ENCODE results near the gene TSPAN4.

GRCh38 chr11:812390-812789 lies 30.3 kb upstream of the TSPAN4 start:
- TF ChIP-seq CTCF (IDR thresholded peaks at IDR 0.05; ENCODE audit: low read depth, low read length, missing input control) (no peak), RAD21 (IDR thresholded peaks at IDR 0.05) (no peak), RXRA (IDR thresholded peaks at IDR 0.05) (no peak), REST (IDR thresholded peaks at IDR 0.05) (no peak), JUND (IDR thresholded peaks at IDR 0.05) (no peak), YY1 (IDR thresholded peaks at IDR 0.05) (no peak), ZBTB33 (IDR thresholded peaks at IDR 0.05) (no peak), HNF4G (IDR thresholded peaks at IDR 0.05) (no peak), TAF1 (conservative IDR thresholded peaks at IDR 0.05) (no peak)
- TF ChIP-seq, protein P1, sequence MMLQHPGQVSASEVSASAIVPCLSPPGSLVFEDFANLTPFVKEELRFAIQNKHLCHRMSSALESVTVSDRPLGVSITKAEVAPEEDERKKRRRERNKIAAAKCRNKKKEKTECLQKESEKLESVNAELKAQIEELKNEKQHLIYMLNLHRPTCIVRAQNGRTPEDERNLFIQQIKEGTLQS (IDR thresholded peaks at IDR 0.05): no peak
